PC-9 (cell line): ENCODE measurements around the gene PDZD7.

Experiments
- EZH2 ChIP-seq: fragments of 200-600 bp; sonication (generic); IDR thresholded peaks from 2 replicates; pipeline ENCODE4 v1.8.0; 2017; ENCODE audit warnings: antibody characterized with exemption, low read depth
- TF ChIP-seq, protein P1 (sequence below): fragments of 200-600 bp; sonication (generic); conservative IDR thresholded peaks from 2 replicates; pipeline ENCODE4 v1.6.1; 2017; ENCODE audit warnings: mixed run types, antibody characterized with exemption, mild to moderate bottlenecking, moderate library complexity

DNA sequence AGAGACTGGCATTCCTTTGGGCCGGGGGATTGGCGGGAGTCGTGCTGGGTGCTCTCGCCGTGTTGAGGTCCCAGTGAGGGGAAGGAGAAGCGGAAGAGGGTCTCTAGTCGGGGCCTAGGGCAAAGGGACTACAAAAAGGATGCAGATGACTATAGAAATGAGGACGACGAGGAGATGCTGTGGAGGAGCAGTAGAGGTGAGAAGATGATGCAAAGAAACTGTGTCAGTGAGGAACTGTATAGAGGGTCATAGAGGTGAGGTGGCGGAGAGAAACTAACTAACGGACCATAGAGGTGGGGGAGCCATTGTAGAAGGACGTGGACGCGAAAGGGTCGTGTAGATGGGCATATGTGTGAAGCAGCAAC lies 43.3 kb downstream of the PDZD7 start:
- TF ChIP-seq, protein P1, sequence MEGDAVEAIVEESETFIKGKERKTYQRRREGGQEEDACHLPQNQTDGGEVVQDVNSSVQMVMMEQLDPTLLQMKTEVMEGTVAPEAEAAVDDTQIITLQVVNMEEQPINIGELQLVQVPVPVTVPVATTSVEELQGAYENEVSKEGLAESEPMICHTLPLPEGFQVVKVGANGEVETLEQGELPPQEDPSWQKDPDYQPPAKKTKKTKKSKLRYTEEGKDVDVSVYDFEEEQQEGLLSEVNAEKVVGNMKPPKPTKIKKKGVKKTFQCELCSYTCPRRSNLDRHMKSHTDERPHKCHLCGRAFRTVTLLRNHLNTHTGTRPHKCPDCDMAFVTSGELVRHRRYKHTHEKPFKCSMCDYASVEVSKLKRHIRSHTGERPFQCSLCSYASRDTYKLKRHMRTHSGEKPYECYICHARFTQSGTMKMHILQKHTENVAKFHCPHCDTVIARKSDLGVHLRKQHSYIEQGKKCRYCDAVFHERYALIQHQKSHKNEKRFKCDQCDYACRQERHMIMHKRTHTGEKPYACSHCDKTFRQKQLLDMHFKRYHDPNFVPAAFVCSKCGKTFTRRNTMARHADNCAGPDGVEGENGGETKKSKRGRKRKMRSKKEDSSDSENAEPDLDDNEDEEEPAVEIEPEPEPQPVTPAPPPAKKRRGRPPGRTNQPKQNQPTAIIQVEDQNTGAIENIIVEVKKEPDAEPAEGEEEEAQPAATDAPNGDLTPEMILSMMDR: no peak
- TF ChIP-seq EZH2: no peak
